SK-N-SH treated with all-trans-retinoic acid at 6 μM for 48 hours (cell line): ENCODE measurements around the gene MAPK8IP3.

Source experiments
- ATAC-seq: fragments of 200-7000 bp; cut with Tn5 transposase; 3 replicates; pipeline ENCODE4 v1.9.1; 2020; ENCODE audit warnings: mild to moderate bottlenecking, moderate library complexity
- BACH2 ChIP-seq: fragments of 250-450 bp; sonication (Bioruptor Pico); IDR thresholded peaks from 2 replicates; pipeline ENCODE4 v1.9.0; 2021; ENCODE audit warnings: mild to moderate bottlenecking, borderline replicate concordance
- CSDC2 ChIP-seq: fragments of 250-450 bp; sonication (Bioruptor Pico); IDR thresholded peaks from 2 replicates; pipeline ENCODE4 v1.5.0; 2020; ENCODE audit warnings: mild to moderate bottlenecking, moderate library complexity
- ESRRG ChIP-seq: fragments of 250-450 bp; sonication (Bioruptor Pico); IDR thresholded peaks from 2 replicates; pipeline ENCODE4 v1.6.1; 2021; ENCODE audit warnings: mild to moderate bottlenecking
- ISL1 ChIP-seq: fragments of 250-450 bp; sonication (Bioruptor Pico); IDR thresholded peaks from 2 replicates; pipeline ENCODE4 v2.1.2; 2022; ENCODE audit warnings: mild to moderate bottlenecking, moderate library complexity
- OSR1 ChIP-seq: fragments of 250-450 bp; sonication (Bioruptor Pico); IDR thresholded peaks from 2 replicates; pipeline ENCODE4 v1.8.0; 2022; ENCODE audit warnings: moderate library complexity, mild to moderate bottlenecking, inconsistent platforms
- PPARA ChIP-seq: fragments of 250-450 bp; sonication (Bioruptor Pico); IDR thresholded peaks from 2 replicates; pipeline ENCODE4 v1.5.0; 2020; ENCODE audit warnings: mild to moderate bottlenecking, borderline replicate concordance
- RARB ChIP-seq: fragments of 250-450 bp; sonication (Bioruptor Pico); IDR thresholded peaks from 2 replicates; pipeline ENCODE4 v1.8.0; 2021; ENCODE audit warnings: mild to moderate bottlenecking, moderate library complexity
- TCF4 ChIP-seq: fragments of 250-450 bp; sonication (Bioruptor Pico); IDR thresholded peaks from 2 replicates; pipeline ENCODE4 v1.8.0; 2021; ENCODE audit warnings: mild to moderate bottlenecking, moderate library complexity, borderline replicate concordance
- ZC3H10 ChIP-seq: fragments of 250-450 bp; sonication (Bioruptor Pico); IDR thresholded peaks from 2 replicates; pipeline ENCODE4 v1.5.1; 2021; ENCODE audit warnings: mild to moderate bottlenecking, moderate library complexity
- ZFP3 ChIP-seq: fragments of 250-450 bp; sonication (Bioruptor Pico); IDR thresholded peaks from 2 replicates; pipeline ENCODE4 v1.5.0; 2020; ENCODE audit warnings: mild to moderate bottlenecking, moderate library complexity
- ZFP30 ChIP-seq: fragments of 450-650 bp; formaldehyde crosslinking; IDR thresholded peaks from 2 replicates; pipeline ENCODE4 v1.5.0; 2022; ENCODE audit warnings: mild to moderate bottlenecking, moderate library complexity
- ZNF565 ChIP-seq: fragments of 450-650 bp; formaldehyde crosslinking; conservative IDR thresholded peaks from 2 replicates; pipeline ENCODE4 v1.5.0; 2020; ENCODE audit warnings: low read depth, mild to moderate bottlenecking, moderate library complexity
- ZNF70 ChIP-seq: fragments of 450-650 bp; formaldehyde crosslinking; IDR thresholded peaks from 2 replicates; pipeline ENCODE4 v1.5.0; 2020; ENCODE audit warnings: mild to moderate bottlenecking, moderate library complexity
- ZNF8 ChIP-seq: fragments of 450-650 bp; formaldehyde crosslinking; IDR thresholded peaks from 2 replicates; pipeline ENCODE4 v1.5.0; 2020; ENCODE audit warnings: mild to moderate bottlenecking, moderate library complexity
- TF ChIP-seq, protein P1 (sequence below): fragments of 250-450 bp; sonication (Bioruptor Pico); IDR thresholded peaks from 2 replicates; pipeline ENCODE4 v1.8.0; 2021; ENCODE audit warnings: low read depth, mild to moderate bottlenecking, moderate library complexity, borderline replicate concordance
- TF ChIP-seq, protein P2 (sequence below): fragments of 250-450 bp; sonication (Bioruptor Pico); IDR thresholded peaks from 2 replicates; pipeline ENCODE4 v1.8.0; 2020; ENCODE audit warnings: mild to moderate bottlenecking, moderate library complexity, borderline replicate concordance
- TF ChIP-seq, protein P3 (sequence below): fragments of 250-450 bp; sonication (Bioruptor Pico); IDR thresholded peaks from 2 replicates; pipeline ENCODE4 v1.5.1; 2021; ENCODE audit warnings: mild to moderate bottlenecking, moderate library complexity
- TF ChIP-seq, protein P4 (sequence below): fragments of 250-450 bp; sonication (Bioruptor Pico); IDR thresholded peaks from 2 replicates; pipeline ENCODE4 v1.5.1; 2020; ENCODE audit warnings: low read depth, mild to moderate bottlenecking, moderate library complexity
- TF ChIP-seq, protein P5 (sequence below): fragments of 250-450 bp; sonication (Bioruptor Pico); IDR thresholded peaks from 2 replicates; pipeline ENCODE4 v1.5.0; 2020; ENCODE audit warnings: mild to moderate bottlenecking, moderate library complexity

The MAPK8IP3 gene

DNA sequence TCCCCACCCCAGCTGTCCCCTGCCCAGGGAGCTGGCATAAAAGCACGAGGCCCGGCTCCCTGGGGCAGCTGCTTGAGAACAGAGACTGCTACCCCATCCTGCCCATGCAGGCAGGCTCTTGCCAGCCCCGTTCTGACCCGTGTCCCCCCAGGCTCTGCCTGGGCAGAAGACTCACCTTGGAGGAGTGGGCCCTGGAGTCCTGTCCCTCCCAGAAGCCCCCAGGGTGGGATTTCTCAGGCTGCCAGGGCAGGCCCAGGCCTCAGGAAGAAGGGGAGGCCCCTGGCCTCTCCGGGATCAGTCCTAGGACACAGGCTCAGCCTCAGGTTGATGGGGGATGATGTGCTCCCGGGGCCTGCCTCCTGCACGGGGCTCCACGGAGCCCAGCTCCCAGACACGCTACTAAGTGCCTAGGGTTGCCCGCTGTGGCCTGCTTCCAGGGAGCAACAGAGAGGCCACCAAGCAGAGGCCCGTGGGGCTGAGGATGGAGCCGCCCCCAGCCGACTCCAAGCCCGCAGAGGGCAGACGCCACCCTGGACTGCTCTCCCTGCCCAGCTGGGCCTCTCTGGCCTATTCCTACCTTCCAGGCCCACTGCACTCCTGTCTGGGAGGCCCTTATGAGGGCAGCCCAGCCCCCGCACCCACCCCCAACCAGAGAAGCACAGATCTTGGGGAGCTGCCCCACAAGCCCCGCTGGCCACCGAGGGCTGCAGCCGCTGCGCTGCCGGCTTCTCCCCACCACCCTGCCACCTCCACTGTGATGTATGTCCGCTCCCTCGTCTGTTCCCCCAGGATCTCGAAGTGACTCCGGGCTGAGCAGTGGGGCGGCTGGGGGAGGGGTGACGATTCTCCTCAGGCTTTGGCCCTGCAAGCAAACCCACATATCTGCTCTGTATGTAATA is 63.7 kb downstream of the MAPK8IP3 start:
- TF ChIP-seq, protein P1, sequence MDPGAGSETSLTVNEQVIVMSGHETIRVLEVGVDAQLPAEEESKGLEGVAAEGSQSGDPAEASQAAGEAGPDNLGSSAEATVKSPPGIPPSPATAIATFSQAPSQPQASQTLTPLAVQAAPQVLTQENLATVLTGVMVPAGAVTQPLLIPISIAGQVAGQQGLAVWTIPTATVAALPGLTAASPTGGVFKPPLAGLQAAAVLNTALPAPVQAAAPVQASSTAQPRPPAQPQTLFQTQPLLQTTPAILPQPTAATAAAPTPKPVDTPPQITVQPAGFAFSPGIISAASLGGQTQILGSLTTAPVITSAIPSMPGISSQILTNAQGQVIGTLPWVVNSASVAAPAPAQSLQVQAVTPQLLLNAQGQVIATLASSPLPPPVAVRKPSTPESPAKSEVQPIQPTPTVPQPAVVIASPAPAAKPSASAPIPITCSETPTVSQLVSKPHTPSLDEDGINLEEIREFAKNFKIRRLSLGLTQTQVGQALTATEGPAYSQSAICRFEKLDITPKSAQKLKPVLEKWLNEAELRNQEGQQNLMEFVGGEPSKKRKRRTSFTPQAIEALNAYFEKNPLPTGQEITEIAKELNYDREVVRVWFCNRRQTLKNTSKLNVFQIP, result no peak
- TF ChIP-seq, protein P2, sequence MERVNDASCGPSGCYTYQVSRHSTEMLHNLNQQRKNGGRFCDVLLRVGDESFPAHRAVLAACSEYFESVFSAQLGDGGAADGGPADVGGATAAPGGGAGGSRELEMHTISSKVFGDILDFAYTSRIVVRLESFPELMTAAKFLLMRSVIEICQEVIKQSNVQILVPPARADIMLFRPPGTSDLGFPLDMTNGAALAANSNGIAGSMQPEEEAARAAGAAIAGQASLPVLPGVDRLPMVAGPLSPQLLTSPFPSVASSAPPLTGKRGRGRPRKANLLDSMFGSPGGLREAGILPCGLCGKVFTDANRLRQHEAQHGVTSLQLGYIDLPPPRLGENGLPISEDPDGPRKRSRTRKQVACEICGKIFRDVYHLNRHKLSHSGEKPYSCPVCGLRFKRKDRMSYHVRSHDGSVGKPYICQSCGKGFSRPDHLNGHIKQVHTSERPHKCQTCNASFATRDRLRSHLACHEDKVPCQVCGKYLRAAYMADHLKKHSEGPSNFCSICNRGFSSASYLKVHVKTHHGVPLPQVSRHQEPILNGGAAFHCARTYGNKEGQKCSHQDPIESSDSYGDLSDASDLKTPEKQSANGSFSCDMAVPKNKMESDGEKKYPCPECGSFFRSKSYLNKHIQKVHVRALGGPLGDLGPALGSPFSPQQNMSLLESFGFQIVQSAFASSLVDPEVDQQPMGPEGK (CRISPR knock-in tag), result no peak
- TF ChIP-seq RARB (no peak), PPARA (no peak)
- ATAC-seq, result no peak

DNA sequence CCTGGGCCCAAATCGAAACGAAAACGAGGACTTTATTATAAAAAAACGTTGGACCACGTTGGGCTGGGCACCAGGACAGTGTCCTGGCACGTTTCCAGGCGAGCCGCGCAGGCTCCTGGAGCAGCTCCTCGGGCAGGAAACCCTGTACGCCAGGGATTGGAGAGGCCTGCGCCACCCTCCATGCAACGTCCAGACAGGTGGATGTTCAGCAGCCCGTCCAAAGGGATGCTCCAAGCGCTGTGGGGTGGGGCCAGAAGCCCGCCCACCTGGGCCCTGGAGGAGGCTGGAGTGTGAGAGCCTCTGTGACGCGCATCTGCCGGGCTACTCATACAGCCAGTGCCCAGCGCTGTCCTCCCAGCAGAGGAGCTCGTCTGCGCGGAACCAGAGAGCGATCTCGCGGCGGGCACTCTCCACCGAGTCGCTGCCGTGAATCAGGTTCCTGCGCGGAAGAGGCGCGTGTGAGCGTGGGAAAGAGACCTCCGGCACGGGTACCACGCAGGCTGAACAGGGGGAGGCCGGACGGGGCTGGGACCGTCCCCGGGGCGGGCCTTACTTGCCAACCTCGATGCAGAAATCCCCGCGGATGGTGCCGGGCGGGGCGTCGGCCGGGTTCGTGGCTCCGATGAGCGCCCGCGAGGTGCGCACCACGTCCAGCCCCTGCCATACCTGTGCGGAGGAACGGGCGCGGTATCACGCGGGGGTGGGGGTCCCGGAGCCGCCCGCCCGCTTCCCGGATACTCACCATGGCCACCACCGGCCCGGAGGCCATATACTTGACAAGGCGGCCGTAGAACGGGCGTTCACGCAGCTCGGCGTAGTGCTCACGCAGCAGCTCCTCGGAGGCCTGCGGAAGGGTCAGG is 64.6 kb downstream of the MAPK8IP3 start:
- peak; percentile 2 for ATAC-seq
- TF ChIP-seq RARB (no peak), PPARA (no peak), CSDC2 (CRISPR knock-in tag) (no peak), ZFP3 (no peak), ZNF565 (CRISPR knock-in tag) (no peak), ZNF8 (CRISPR knock-in tag) (no peak), ZFP30 (CRISPR knock-in tag) (no peak), BACH2 (CRISPR knock-in tag) (no peak), ZC3H10 (CRISPR knock-in tag) (no peak)
- TF ChIP-seq, protein P3, sequence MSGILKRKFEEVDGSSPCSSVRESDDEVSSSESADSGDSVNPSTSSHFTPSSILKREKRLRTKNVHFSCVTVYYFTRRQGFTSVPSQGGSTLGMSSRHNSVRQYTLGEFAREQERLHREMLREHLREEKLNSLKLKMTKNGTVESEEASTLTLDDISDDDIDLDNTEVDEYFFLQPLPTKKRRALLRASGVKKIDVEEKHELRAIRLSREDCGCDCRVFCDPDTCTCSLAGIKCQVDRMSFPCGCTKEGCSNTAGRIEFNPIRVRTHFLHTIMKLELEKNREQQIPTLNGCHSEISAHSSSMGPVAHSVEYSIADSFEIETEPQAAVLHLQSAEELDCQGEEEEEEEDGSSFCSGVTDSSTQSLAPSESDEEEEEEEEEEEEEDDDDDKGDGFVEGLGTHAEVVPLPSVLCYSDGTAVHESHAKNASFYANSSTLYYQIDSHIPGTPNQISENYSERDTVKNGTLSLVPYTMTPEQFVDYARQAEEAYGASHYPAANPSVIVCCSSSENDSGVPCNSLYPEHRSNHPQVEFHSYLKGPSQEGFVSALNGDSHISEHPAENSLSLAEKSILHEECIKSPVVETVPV, result no peak
- TF ChIP-seq, protein P4, sequence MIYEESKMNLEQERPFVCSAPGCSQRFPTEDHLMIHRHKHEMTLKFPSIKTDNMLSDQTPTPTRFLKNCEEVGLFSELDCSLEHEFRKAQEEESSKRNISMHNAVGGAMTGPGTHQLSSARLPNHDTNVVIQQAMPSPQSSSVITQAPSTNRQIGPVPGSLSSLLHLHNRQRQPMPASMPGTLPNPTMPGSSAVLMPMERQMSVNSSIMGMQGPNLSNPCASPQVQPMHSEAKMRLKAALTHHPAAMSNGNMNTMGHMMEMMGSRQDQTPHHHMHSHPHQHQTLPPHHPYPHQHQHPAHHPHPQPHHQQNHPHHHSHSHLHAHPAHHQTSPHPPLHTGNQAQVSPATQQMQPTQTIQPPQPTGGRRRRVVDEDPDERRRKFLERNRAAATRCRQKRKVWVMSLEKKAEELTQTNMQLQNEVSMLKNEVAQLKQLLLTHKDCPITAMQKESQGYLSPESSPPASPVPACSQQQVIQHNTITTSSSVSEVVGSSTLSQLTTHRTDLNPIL, result no peak

DNA sequence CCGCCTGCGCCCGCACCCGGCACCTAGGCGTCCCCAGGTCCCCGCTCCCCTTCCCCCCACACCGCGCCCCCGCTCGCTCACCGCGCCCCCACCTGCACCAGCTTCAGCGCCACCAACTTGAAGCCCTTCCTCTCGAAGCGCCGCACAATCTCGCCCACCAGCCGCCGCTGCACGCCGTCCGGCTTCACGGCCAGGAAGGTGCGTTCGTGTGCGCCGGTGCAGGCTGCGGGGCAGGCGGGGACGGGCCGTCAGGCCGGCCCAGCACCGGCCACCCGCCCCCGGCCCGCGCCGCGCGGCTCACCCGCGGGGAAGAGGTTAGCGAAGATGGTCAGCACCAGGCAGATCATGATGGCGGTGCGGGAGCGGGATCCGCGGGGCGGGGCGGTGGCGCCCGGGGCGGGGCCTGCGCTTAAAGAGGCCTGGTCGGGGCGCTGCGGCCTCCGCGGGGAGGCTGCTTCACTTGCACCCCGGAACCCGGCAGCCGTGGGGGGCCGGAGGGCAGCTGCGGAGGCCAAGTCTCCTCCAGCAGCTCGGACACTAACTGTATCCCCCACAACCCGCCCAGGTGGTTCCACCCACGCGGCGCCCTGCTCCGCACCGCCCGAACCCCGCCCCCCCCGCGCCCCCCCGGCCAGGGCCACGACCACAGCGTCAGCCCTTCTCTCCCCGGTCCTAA is 65.3 kb downstream of the MAPK8IP3 start, which contains the start of gene NME3:
Gene NME3 (minus strand): TSS at position 356 of the 676 bp plus-strand sequence. CDS start 9 bp downstream, at position 347.
- ATAC-seq, result peak; percentile 53

DNA sequence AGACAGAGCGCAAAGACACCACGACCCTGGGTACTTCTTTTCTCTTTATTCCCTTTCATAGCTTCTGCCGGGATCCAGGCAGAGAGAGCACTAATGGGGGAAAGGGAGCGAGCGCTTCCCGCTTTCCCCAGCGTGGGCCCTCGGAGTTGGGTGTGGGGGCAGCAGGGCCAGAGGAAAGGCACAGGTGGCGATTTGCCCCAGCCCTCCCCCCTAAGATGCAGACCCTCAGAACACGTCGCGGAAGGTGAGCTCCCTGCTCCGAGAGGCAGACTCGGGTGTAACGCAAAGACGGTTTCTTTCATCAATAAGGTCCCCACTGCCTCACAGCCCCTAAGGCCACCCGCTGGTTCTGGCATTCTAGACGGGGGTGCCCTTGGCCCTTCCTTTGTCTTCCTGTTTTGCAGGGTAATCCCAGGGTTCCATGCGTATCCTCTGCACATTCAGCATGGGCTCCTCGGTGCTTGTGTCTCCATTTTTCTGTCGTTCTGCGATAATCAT is 65.9 kb downstream of the MAPK8IP3 start:
- TF ChIP-seq ZC3H10 (CRISPR knock-in tag), result no peak
- TF ChIP-seq ZNF70 (CRISPR knock-in tag), result no peak
- TF ChIP-seq, protein P1, result no peak
- TF ChIP-seq ZFP30 (CRISPR knock-in tag), result no peak
- TF ChIP-seq CSDC2 (CRISPR knock-in tag), result no peak
- TF ChIP-seq, protein P5, sequence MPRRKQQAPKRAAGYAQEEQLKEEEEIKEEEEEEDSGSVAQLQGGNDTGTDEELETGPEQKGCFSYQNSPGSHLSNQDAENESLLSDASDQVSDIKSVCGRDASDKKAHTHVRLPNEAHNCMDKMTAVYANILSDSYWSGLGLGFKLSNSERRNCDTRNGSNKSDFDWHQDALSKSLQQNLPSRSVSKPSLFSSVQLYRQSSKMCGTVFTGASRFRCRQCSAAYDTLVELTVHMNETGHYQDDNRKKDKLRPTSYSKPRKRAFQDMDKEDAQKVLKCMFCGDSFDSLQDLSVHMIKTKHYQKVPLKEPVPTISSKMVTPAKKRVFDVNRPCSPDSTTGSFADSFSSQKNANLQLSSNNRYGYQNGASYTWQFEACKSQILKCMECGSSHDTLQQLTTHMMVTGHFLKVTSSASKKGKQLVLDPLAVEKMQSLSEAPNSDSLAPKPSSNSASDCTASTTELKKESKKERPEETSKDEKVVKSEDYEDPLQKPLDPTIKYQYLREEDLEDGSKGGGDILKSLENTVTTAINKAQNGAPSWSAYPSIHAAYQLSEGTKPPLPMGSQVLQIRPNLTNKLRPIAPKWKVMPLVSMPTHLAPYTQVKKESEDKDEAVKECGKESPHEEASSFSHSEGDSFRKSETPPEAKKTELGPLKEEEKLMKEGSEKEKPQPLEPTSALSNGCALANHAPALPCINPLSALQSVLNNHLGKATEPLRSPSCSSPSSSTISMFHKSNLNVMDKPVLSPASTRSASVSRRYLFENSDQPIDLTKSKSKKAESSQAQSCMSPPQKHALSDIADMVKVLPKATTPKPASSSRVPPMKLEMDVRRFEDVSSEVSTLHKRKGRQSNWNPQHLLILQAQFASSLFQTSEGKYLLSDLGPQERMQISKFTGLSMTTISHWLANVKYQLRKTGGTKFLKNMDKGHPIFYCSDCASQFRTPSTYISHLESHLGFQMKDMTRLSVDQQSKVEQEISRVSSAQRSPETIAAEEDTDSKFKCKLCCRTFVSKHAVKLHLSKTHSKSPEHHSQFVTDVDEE (CRISPR knock-in tag), result no peak
- TF ChIP-seq TCF4 (CRISPR knock-in tag), result no peak
- TF ChIP-seq RARB, result no peak
- no peak for TF ChIP-seq BACH2 (CRISPR knock-in tag)
- TF ChIP-seq ESRRG (CRISPR knock-in tag), result no peak
- TF ChIP-seq OSR1, result no peak
- TF ChIP-seq ISL1 (CRISPR knock-in tag), result no peak
- TF ChIP-seq, protein P3, result no peak
- ATAC-seq, result no peak

More for the DNA sequence above, 65.3 kb downstream of the MAPK8IP3 start, which contains the start of gene NME3:
- no peak for TF ChIP-seq ESRRG (CRISPR knock-in tag)
